Measurements from ENCODE around the gene PROX2.

- TF ChIP-seq CTCF (IDR thresholded peaks at IDR 0.05) (no peak), POLR2A (IDR thresholded peaks at IDR 0.05) (no peak)
Observed at GRCh38 chr14:74893614-74894091, 17.7 kb upstream of the PROX2 start.

Data from lower leg skin (tissue), 3 donors.